ENCODE measurements around the gene RAB21.
A peak's percentile ranks its signal among the peaks of the same experiment; 100 is the strongest.
"Not testable (repeated sequence)": the region's sequence is repeated elsewhere in the genome, so short reads cannot be mapped to it uniquely, and the experiment has no call there.

The RAB21 gene

DNA sequence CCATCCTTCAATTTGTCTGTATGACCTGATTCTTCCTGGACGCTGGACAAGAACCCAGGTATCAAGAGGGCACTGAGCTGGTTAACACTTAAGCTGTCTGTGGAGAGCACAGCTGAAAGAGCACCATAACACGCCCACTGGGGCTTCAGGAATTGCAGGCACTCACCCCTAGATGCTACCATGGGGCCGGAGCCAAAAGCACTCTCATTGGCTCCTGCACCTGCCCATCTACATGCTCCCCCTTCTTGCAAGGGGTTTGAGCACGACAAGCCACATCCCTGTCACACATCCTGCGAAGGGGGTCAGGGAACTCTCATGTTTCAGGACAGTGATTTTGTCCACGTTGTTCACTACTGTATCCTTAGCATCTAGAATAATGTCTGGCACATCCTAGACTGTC is 49.8 kb downstream of the RAB21 start:
- no peak for DNase-seq

DNA sequence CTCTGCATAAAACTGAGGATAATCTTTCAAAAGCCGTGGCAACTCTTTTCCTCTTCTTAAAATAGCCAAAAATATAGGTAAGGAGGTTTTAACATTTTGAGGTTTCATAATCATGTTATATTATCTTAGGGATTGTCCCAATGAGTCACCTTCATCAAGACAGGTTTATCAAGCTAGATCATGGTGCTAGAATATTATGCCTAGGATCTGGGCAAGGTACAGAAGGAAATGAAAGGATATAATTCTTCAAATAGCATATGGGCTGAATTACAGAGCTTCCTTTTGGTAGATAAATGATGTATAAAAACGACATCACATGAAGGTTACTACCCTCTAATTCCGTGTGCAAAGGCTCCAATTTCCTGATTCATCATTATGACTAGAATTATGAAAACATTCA is 56.3 kb downstream of the RAB21 start:
- DNase-seq, result no peak

DNA sequence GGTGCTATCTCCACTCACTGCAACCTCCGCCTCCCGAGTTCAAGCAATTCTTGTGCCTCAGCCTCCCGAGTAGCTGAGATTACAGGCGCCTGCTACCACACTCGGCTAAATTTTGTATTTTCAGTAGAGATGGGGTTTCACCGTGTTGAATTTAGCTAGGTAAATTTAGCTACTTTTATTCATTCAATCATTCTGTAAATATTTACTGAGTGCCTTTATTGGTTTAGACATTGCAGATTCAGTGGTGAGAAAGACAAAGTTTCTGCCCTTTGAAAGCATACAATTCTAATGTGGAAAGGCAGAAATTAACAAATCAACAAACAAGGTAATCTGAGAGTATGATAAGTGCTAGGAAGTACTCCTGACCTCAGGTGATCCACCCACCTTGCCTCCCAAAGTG is 60.6 kb downstream of the RAB21 start:
- not testable (repeated sequence) for DNase-seq

DNA sequence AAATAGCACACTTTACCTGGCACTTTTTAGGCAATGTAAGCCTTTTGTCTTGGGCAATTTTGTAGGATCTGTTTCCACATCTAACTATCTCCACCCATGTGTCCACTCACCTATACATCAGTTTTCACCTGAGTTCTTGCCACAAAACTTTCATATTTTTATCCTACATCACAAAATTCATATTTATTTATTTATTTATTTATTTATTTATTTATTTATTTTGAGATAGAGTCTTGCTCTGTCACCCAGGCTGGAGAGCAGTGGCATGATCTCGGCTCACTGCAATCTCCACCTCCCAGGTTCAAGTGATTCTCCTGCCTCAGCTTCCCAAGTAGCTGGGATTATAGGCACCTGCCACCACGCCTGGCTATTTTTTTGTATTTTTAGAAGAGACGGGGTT is 67.4 kb downstream of the RAB21 start:
- not testable (repeated sequence) for DNase-seq

DNA sequence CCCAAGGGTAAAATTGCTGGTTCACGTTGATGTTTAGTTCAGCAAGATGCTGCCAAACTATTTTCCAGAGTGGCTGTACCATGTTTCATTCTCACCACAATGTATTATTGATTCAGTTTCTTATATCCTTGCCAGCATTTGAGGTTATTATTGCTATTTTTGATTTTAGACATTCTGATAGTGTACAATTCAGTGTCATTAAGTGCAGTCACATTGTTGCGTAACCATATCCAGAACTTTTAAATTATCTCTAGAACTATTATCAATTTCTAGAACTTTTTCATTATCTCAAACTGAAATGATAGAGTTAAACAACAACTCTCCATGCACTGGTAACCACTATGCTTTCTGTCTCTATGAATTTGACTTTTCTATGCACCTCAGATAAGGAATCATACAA is 74.2 kb downstream of the RAB21 start:
- no peak for DNase-seq

DNA sequence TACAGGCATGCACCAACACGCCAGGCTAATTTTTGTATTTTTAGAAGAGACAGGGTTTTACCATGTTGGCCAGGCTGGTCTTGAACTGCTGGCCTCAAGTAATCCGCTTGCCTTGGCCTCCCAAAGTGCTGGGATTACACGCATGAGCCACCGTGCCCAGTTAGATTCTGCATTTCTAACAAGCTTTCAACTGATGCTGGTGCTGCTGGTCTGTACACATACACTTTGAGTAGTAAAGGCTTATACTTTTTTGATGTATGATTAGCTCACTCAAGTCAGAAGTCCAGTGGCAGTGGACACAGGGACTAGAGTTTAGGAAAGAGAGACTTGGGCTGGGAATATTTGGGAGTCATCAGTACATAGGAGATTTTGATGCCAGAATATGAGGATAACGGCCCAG is 82.7 kb downstream of the RAB21 start:
- DNase-seq, result no peak

DNA sequence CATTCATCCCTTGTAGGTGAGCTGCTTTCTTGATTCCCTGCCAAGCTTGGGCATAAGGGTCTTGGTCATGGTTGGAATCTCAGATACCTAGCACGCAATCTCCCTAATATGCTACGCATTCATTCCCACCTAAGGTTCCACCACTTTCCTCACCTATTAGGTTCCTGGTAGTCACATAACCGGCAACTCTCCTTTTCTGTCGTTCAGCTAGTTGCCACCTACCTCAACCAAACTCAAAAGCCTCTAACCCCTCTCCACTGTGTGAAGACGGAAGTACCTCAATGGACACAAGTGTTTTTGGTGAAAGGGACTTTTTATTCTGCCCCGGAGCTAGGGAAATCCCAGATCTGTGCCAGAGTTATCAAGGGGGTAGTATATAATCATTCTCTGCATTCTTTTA is 83.6 kb downstream of the RAB21 start:
- no peak for DNase-seq

DNA sequence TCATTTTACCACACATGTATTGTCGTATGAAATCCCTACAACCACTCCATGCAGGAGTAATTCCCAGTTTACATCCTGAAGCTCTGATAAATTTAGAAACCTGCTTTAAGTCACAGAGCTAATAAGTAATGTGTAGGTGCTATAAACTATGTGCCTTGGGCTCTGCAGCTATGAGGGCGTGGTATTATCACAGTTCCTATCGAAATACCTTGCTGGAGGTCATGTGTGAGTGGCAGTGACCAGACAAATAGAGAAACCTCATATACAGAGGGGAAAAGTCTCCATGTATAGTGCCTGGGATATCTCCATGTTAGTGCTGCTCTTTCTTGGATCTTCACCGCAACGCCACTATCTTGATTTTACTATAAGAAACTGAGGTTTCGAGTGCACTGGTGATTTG is 84.0 kb downstream of the RAB21 start:
- no peak for DNase-seq

DNA sequence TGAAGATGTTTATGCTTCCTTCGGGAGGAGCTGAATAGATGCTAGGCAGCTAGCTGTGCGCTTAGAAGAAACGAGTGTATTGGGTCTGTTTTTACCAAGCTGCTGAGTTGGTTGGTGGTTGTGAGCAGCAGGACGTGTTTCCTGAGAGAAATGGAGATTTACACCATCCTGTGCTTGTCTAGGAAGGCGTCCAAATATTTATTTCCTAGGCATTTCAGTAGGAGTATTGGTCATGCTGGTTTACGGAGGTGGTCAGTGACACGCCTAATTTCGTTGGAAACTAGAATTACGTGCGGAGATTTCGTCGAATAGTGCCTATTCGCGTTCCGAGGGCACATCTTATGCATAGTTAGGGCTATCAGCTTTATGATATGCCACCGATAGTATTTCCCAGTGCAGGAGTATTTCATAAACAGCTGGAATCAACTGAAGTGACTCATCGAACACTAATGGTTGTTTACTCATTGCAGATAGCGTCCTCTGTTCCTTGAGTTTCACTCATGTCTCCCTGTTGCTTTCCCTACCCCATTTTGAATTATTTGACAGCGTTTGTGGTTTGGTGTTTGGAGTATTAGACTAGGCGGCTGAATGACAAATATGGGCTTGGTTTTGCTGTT is 85.7 kb downstream of the RAB21 start:
- peak; percentile 4 for DNase-seq

DNA sequence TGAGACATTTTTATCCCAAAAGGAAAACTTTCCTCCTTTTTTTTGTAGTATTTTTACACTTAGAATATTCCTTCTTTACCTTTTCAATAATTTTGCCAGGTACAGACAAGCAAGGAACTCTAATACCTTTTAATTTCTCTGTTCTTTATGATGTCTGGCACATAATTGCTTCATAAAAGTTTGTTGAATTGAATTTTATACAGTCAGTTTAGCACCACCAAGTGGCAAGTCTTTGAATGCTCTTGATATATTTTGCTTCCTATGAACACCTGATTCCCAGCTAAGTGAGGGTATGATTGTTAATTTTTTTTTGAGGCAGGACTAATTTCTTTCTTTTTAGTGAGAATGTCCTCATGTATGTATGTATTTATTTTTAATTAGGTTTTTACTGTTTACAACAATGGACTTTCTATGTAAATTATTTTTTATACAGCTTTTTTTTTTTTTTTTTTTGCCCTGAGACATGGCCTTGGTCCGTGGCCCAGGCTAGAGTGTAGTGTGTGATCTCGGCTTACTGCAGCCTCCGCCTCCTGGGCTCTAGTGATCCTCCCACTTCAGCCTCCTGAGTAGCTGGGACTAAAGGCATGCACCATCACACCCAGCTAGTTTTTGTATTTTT is 91.8 kb downstream of the RAB21 start:
- peak; percentile 2 for DNase-seq

DNA sequence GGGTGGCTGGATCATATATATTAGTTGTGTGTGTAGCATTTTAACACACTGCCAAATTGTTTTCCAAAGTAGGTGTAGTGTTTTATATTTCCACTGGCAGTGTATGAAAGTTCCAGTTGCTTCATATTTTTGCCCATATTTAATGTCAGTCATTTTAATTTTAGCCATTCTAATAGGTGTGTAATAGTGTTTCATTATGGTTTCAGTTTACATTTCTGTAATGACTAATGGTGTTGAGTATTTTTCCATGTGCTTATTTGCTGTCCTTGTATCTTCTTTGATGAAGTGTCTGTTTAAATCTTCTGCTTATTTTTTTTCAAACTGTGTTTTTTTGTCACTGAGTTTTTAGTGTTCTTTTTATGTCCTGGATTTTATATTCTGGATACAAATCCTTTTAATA is 93.5 kb downstream of the RAB21 start:
- DNase-seq, result no peak

DNA sequence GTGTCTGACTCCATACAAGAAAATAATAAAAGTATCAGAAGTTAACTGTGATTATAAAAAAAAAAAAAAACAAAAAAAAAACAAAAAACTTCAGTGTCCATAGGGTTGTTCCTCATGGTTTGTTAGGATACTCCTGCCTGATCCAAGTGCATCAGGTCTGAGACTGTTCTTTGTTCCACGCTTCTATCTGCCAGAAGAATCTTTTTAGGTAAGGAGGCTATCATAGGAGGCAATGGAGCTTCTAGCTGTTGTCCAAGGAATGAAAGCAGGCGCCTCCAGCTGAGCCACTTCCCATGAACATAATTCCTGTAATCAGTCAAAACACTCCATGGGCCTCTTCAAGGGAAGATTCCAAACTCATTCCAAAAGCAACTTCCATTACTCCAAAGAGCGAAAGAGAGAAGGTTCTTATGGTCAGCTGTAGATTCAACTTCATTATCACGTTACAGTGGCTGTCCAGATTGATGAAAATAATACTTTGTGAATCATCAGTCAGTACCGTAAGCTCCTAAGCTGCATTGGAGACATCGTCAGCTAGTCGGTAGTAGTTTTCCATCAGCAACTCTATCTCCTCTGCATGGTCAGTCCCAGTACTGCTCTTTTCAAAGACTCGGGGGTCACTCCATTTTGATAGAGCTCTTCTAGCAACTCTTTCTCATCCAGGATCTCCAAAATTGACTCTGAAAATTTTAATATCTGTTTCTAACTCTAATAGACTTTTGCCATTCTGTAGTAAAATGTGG is 94.6 kb downstream of the RAB21 start:
- no peak for DNase-seq

All from NCI-H2227 treated with DMSO at 0.1 percent for 48 hours (cell line).